GM18951 (cell line): Measurements from ENCODE around the gene HDDC3.
"Not testable (repeated sequence)": the region's sequence is repeated elsewhere in the genome, so short reads cannot be mapped to it uniquely, and the experiment has no call there.

Source experiments
- POLR2A ChIP-seq: IDR thresholded peaks from 4 replicates; pipeline ENCODE4 v1.6.1; 2011; ENCODE audit warnings: mild to moderate bottlenecking; ENCODE audit not compliant: insufficient read length, insufficient read depth; ENCODE audit errors: extremely low read depth
- in situ Hi-C: fragments of 300-500 bp; cut with MboI; formaldehyde crosslinking; loops from one replicate; pipeline ENCODE4 v1.12.0; 2022; ENCODE audit warnings: low sequenced_read_pairs, mixed read lengths, inconsistent platforms; ENCODE audit not compliant: unreplicated experiment

The HDDC3 gene

GRCh38 chr15:90931575-90931827 is 848 bp downstream of the HDDC3 start:
- no peak for TF ChIP-seq POLR2A
- in situ Hi-C loops: no loop called here

GRCh38 chr15:90930861-90931574 is 1.3 kb downstream of the HDDC3 start:
- in situ Hi-C loops: no loop called here
- TF ChIP-seq POLR2A: no peak

- no peak for TF ChIP-seq POLR2A
- in situ Hi-C loops: no loop called here
These were observed 2.9 kb downstream of the HDDC3 start for GRCh38 chr15:90929246-90930019.

- in situ Hi-C loops: not testable (repeated sequence)
These were observed 4.2 kb downstream of the HDDC3 start for GRCh38 chr15:90928106-90928505.

GRCh38 chr15:90926766-90927165 is 5.6 kb downstream of the HDDC3 start:
- in situ Hi-C loops: not testable (repeated sequence)

- no peak for TF ChIP-seq POLR2A
- in situ Hi-C loops: no loop called here
These were observed 8.0 kb downstream of the HDDC3 start for GRCh38 chr15:90924375-90924774.

- in situ Hi-C loops: not testable (repeated sequence)
These were observed 9.5 kb downstream of the HDDC3 start for GRCh38 chr15:90922712-90923322.

GRCh38 chr15:90921887-90922286 is 10.5 kb downstream of the HDDC3 start:
- in situ Hi-C loops: no loop called here
- no peak for TF ChIP-seq POLR2A

- in situ Hi-C loops: no loop called here
These were observed 13.5 kb downstream of the HDDC3 start for GRCh38 chr15:90918835-90919234.

GRCh38 chr15:90918034-90918788 is 14.1 kb downstream of the HDDC3 start:
- in situ Hi-C loops: no loop called here
- TF ChIP-seq POLR2A: no peak

More at GRCh38 chr15:90918835-90919234, 13.5 kb downstream of the HDDC3 start:
- no peak for TF ChIP-seq POLR2A

- in situ Hi-C loops: no loop called here
- TF ChIP-seq POLR2A: no peak
These were observed 14.8 kb downstream of the HDDC3 start for GRCh38 chr15:90917569-90917968.

GRCh38 chr15:90916461-90916860 is 15.9 kb downstream of the HDDC3 start:
- in situ Hi-C loops: no loop called here
- TF ChIP-seq POLR2A: no peak

- in situ Hi-C loops: no loop called here
- TF ChIP-seq POLR2A: no peak
These were observed 16.4 kb downstream of the HDDC3 start for GRCh38 chr15:90915808-90916440.
